HepG2 (cell line): ENCODE data around the gene ORMDL3. TPM values are rescaled to one million over a fixed set of nuclear protein-coding genes. Genes with fewer than 3 reads are reported as not detected.
A peak's percentile ranks its signal among the peaks of the same experiment; 100 is the strongest.

Source experiments
- BRD4 ChIP-seq: sonication (generic); formaldehyde crosslinking; IDR thresholded peaks from 2 replicates; pipeline ENCODE4 v1.4.0; 2020; ENCODE audit warnings: missing genetic modification reagents
- CHD4 ChIP-seq: fragments of 200-600 bp; sonication (generic); IDR thresholded peaks from 2 replicates; pipeline ENCODE4 v1.7.0; 2017; ENCODE audit warnings: mild to moderate bottlenecking, low read length, borderline replicate concordance
- CREB1 ChIP-seq, 2 experiments: fragments of 450-650 bp in 1 of 2; IDR thresholded peaks; 2 replicates each; pipeline ENCODE4 v1.6.1; 2016 to 2017; ENCODE audit warnings: control low read depth in 1 of 2, mild to moderate bottlenecking in 1 of 2, missing compliant biosample characterization in 1 of 2, missing genetic modification characterization in 1 of 2
- FIP1L1 ChIP-seq: fragments of 200-400 bp; formaldehyde crosslinking; IDR thresholded peaks from 2 replicates; pipeline ENCODE4 v1.6.1; 2018; ENCODE audit warnings: low read depth, mild to moderate bottlenecking, low read length, moderate library complexity, borderline replicate concordance; ENCODE audit not compliant: insufficient read depth
- GTF2F1 ChIP-seq: fragments of 150-350 bp; IDR thresholded peaks from 2 replicates; pipeline ENCODE4 v1.6.1; 2014; ENCODE audit warnings: low read length
- HHEX ChIP-seq: IDR thresholded peaks from 2 replicates; pipeline ENCODE4 v1.6.1; 2016; ENCODE audit warnings: control low read depth
- KLF15 ChIP-seq: sonication (generic); formaldehyde crosslinking; IDR thresholded peaks from 2 replicates; pipeline ENCODE4 v1.8.1; 2023; ENCODE audit warnings: borderline replicate concordance, mild to moderate bottlenecking, inconsistent platforms, missing genetic modification reagents, mixed read lengths
- MBD4 ChIP-seq: IDR thresholded peaks from 2 replicates; pipeline ENCODE4 v1.6.1; 2012; ENCODE audit warnings: low read length, inconsistent platforms, borderline replicate concordance
- RFX1 ChIP-seq: fragments of 450-650 bp; IDR thresholded peaks from 2 replicates; pipeline ENCODE4 v1.6.1; 2017
- SOX13 ChIP-seq, 3 experiments: fragments of 450-650 bp in 1 of 3; sonication (generic) in 1 of 3; formaldehyde crosslinking in 1 of 3; IDR thresholded peaks in 2 of 3; conservative IDR thresholded peaks in 1 of 3; 2 replicates each; pipeline versions ENCODE4 v1.5.0 to v1.6.1; 2016 to 2020; ENCODE audit warnings: antibody characterized with exemption in 1 of 3, mild to moderate bottlenecking in 1 of 3, missing compliant biosample characterization in 1 of 3, missing genetic modification reagents in 1 of 3, moderate library complexity in 1 of 3
- SOX5 ChIP-seq: IDR thresholded peaks from 2 replicates; pipeline ENCODE4 v1.6.1; 2016; ENCODE audit warnings: borderline replicate concordance
- SP1 ChIP-seq, 2 experiments: fragments of 450-650 bp in 1 of 2; sonication (generic) in 1 of 2; formaldehyde crosslinking in 1 of 2; IDR thresholded peaks; 2 replicates each; pipeline versions ENCODE4 v1.4.0 to v1.6.1; 2016 to 2020; ENCODE audit warnings: missing genetic modification reagents in 1 of 2
- TBX2 ChIP-seq: sonication (generic); formaldehyde crosslinking; IDR thresholded peaks from 2 replicates; pipeline ENCODE4 v1.5.0; 2020; ENCODE audit warnings: missing genetic modification reagents, mild to moderate bottlenecking, borderline replicate concordance
- ZNF549 ChIP-seq: sonication (generic); formaldehyde crosslinking; IDR thresholded peaks from 2 replicates; pipeline ENCODE4 v1.5.0; 2020; ENCODE audit warnings: missing genetic modification reagents
- polyA plus RNA-seq, 8 experiments: library from polyadenylated mRNA; depleted of rRNA in 3 of 8; stranded (reverse) in 7 of 8; unstranded in 1 of 8; fragments of >200 nt; fragmentation: Illumina TruSeq in 4 of 8; extraction: Trizol in 4 of 8; gene quantifications; 2 replicates each; pipeline versions ENCODE4 v1.2.1 to v1.2.3, GENCODE V29; 2011 to 2016; ENCODE audit warnings: low read depth in 4 of 8, missing spikeins in 1 of 8, mixed read lengths in 1 of 8; ENCODE audit not compliant: insufficient read depth in 1 of 8
- total RNA-seq, 5 experiments: library from RNA; depleted of rRNA; stranded (reverse); fragments of >200 nt; fragmentation: Illumina TruSeq; extraction: Trizol; gene quantifications; 2 replicates each; pipeline ENCODE4 v1.2.3, GENCODE V29; 2016; ENCODE audit warnings: low read depth in 1 of 5
- TF ChIP-seq, protein P1 (sequence below): sonication (generic); formaldehyde crosslinking; conservative IDR thresholded peaks from 2 replicates; pipeline ENCODE4 v1.8.1; 2023; ENCODE audit warnings: missing genetic modification reagents
- TF ChIP-seq, protein P2 (sequence below): sonication (generic); formaldehyde crosslinking; IDR thresholded peaks from 2 replicates; pipeline ENCODE4 v1.5.0; 2020; ENCODE audit warnings: mild to moderate bottlenecking, missing genetic modification reagents
- TF ChIP-seq, protein P3 (sequence below): sonication (generic); formaldehyde crosslinking; IDR thresholded peaks from 2 replicates; pipeline ENCODE4 v1.5.0; 2020; ENCODE audit warnings: missing genetic modification reagents, mild to moderate bottlenecking, borderline replicate concordance
- TF ChIP-seq, protein P4 (sequence below): sonication (generic); formaldehyde crosslinking; IDR thresholded peaks from 2 replicates; pipeline ENCODE4 v1.5.1; 2020; ENCODE audit warnings: mild to moderate bottlenecking, missing genetic modification reagents, borderline replicate concordance

Gene ORMDL3
- total and polyA plus RNA-seq, 2 of the 13 experiments (the other 11 are each of a cell fraction or from before 2014, with no cell fraction given), result 181 to 384 TPM

DNA sequence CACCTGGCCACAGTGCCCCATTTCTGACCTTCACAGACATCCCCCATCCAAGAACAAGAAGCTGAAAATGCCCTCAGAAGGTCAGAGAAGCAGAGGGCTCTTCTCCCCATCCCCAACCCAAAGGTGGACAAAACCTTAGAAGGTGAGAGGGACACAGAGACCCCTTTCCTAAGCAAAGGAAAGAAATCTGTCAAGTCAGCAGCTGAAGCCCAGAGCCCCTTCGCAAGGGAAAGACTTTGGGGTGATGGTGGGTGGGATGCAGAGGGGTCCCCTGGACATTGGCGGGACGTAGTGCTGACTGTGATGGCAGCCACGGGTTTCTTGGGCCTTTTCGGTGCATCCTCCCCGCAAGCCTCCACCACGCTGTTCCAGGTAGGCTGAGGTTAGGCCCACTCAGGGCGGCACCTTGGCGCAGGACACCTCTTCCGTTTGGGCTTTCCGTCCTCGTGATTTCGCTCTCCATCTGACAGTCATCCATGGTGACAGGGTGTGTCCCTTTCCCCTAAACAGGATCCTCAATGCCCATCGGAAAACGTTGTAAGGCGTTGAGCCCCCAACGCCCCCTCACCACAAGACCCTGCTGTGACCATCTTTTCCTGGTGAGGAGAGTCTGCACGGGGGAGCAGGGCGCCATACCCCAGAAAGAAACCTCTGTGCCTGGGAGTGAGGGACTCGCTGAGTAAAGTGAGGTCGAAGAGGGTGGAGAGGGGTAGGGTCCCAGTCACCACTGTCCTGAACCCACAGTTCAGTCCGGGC lies 24.7 kb upstream of the ORMDL3 start (continued):
- no peak for TF ChIP-seq KLF15
- no peak for TF ChIP-seq SOX5 (CRISPR knock-in tag)
- no peak for TF ChIP-seq FIP1L1
- TF ChIP-seq SOX13 (IDR thresholded peaks at IDR 0.05), result no peak
- no peak for TF ChIP-seq SOX13 (CRISPR knock-in tag; conservative IDR thresholded peaks at IDR 0.05 in 1 of 2, IDR thresholded peaks at IDR 0.05 in 1 of 2)
- TF ChIP-seq, protein P1, sequence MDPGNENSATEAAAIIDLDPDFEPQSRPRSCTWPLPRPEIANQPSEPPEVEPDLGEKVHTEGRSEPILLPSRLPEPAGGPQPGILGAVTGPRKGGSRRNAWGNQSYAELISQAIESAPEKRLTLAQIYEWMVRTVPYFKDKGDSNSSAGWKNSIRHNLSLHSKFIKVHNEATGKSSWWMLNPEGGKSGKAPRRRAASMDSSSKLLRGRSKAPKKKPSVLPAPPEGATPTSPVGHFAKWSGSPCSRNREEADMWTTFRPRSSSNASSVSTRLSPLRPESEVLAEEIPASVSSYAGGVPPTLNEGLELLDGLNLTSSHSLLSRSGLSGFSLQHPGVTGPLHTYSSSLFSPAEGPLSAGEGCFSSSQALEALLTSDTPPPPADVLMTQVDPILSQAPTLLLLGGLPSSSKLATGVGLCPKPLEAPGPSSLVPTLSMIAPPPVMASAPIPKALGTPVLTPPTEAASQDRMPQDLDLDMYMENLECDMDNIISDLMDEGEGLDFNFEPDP (CRISPR knock-in tag), result no peak
- no peak for TF ChIP-seq MBD4
- TF ChIP-seq CHD4, result no peak
- TF ChIP-seq ZNF549 (CRISPR knock-in tag), result no peak
- TF ChIP-seq GTF2F1, result no peak
- TF ChIP-seq RFX1, result no peak
- TF ChIP-seq BRD4 (CRISPR knock-in tag), result 0 out of 2 replicates have a peak, but pooled peaks have one; percentile 27
- no peak for TF ChIP-seq HHEX (CRISPR knock-in tag)
- TF ChIP-seq, protein P2, sequence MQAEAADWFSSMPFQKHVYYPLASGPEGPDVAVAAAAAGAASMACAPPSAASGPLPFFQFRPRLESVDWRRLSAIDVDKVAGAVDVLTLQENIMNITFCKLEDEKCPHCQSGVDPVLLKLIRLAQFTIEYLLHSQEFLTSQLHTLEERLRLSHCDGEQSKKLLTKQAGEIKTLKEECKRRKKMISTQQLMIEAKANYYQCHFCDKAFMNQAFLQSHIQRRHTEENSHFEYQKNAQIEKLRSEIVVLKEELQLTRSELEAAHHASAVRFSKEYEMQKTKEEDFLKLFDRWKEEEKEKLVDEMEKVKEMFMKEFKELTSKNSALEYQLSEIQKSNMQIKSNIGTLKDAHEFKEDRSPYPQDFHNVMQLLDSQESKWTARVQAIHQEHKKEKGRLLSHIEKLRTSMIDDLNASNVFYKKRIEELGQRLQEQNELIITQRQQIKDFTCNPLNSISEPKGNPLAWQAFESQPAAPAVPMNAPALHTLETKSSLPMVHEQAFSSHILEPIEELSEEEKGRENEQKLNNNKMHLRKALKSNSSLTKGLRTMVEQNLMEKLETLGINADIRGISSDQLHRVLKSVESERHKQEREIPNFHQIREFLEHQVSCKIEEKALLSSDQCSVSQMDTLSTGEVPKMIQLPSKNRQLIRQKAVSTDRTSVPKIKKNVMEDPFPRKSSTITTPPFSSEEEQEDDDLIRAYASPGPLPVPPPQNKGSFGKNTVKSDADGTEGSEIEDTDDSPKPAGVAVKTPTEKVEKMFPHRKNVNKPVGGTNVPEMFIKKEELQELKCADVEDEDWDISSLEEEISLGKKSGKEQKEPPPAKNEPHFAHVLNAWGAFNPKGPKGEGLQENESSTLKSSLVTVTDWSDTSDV (CRISPR knock-in tag), result no peak
- TF ChIP-seq SP1 (IDR thresholded peaks at IDR 0.05), result no peak
- TF ChIP-seq SP1 (CRISPR knock-in tag; IDR thresholded peaks at IDR 0.05), result no peak
- TF ChIP-seq, protein P3, sequence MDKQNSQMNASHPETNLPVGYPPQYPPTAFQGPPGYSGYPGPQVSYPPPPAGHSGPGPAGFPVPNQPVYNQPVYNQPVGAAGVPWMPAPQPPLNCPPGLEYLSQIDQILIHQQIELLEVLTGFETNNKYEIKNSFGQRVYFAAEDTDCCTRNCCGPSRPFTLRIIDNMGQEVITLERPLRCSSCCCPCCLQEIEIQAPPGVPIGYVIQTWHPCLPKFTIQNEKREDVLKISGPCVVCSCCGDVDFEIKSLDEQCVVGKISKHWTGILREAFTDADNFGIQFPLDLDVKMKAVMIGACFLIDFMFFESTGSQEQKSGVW (CRISPR knock-in tag), result no peak
- 0 out of 2 replicates have a peak, but pooled peaks have one; percentile 20 for TF ChIP-seq TBX2 (CRISPR knock-in tag)
- no peak for TF ChIP-seq CREB1 (IDR thresholded peaks at IDR 0.05)
- TF ChIP-seq CREB1 (CRISPR knock-in tag; IDR thresholded peaks at IDR 0.05), result no peak
- TF ChIP-seq, protein P4, sequence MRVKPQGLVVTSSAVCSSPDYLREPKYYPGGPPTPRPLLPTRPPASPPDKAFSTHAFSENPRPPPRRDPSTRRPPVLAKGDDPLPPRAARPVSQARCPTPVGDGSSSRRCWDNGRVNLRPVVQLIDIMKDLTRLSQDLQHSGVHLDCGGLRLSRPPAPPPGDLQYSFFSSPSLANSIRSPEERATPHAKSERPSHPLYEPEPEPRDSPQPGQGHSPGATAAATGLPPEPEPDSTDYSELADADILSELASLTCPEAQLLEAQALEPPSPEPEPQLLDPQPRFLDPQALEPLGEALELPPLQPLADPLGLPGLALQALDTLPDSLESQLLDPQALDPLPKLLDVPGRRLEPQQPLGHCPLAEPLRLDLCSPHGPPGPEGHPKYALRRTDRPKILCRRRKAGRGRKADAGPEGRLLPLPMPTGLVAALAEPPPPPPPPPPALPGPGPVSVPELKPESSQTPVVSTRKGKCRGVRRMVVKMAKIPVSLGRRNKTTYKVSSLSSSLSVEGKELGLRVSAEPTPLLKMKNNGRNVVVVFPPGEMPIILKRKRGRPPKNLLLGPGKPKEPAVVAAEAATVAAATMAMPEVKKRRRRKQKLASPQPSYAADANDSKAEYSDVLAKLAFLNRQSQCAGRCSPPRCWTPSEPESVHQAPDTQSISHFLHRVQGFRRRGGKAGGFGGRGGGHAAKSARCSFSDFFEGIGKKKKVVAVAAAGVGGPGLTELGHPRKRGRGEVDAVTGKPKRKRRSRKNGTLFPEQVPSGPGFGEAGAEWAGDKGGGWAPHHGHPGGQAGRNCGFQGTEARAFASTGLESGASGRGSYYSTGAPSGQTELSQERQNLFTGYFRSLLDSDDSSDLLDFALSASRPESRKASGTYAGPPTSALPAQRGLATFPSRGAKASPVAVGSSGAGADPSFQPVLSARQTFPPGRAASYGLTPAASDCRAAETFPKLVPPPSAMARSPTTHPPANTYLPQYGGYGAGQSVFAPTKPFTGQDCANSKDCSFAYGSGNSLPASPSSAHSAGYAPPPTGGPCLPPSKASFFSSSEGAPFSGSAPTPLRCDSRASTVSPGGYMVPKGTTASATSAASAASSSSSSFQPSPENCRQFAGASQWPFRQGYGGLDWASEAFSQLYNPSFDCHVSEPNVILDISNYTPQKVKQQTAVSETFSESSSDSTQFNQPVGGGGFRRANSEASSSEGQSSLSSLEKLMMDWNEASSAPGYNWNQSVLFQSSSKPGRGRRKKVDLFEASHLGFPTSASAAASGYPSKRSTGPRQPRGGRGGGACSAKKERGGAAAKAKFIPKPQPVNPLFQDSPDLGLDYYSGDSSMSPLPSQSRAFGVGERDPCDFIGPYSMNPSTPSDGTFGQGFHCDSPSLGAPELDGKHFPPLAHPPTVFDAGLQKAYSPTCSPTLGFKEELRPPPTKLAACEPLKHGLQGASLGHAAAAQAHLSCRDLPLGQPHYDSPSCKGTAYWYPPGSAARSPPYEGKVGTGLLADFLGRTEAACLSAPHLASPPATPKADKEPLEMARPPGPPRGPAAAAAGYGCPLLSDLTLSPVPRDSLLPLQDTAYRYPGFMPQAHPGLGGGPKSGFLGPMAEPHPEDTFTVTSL (CRISPR knock-in tag), result no peak
